Fibroblast of lung (primary cell): ENCODE measurements around the gene AKIP1. TPM values are rescaled to one million over a fixed set of nuclear protein-coding genes. Genes with fewer than 3 reads are reported as not detected.

Experiments
- DNase-seq, 2 donors: peaks; one replicate each; pipeline versions ENCODE4 v3.0.0 to v3.0.0-alpha.2; 2010; ENCODE audit warnings: low read depth in 2 of 2
- H2AFZ ChIP-seq: 2 replicates; pipeline ENCODE4 v1.5.1; 2012; ENCODE audit warnings: low read length, control low read depth, inconsistent platforms
- H3K27ac ChIP-seq: 2 replicates; pipeline ENCODE4 v1.5.1; 2011; ENCODE audit warnings: low read length, control low read depth; ENCODE audit not compliant: insufficient read depth
- H3K27me3 ChIP-seq: 2 replicates; pipeline ENCODE4 v1.5.1; 2011; ENCODE audit warnings: mild to moderate bottlenecking, low read length; ENCODE audit not compliant: control insufficient read depth, insufficient read depth
- H3K36me3 ChIP-seq: 2 replicates; pipeline ENCODE4 v1.5.1; 2011; ENCODE audit warnings: low read length; ENCODE audit not compliant: control insufficient read depth, insufficient read depth
- H3K4me1 ChIP-seq: 2 replicates; pipeline ENCODE4 v1.5.1; 2011; ENCODE audit warnings: low read length; ENCODE audit not compliant: control insufficient read depth, insufficient read depth; ENCODE audit errors: extremely low read depth
- H3K4me2 ChIP-seq: 2 replicates; pipeline ENCODE4 v1.5.1; 2011; ENCODE audit warnings: low read length, control low read depth; ENCODE audit not compliant: insufficient read depth; ENCODE audit errors: extremely low read depth
- H3K4me3 ChIP-seq, 4 experiments: fragments of 200-600 bp in 1 of 4; sonication (generic) in 1 of 4; replicated peaks in 1 of 4; 2 replicates each; pipeline ENCODE4 v1.5.1; 2011 to 2016; ENCODE audit warnings: low read length in 4 of 4, low read depth in 3 of 4, mild to moderate bottlenecking in 3 of 4, control low read depth in 2 of 4, inconsistent platforms in 1 of 4, mixed read lengths in 1 of 4; ENCODE audit not compliant: insufficient read depth in 1 of 4; ENCODE audit errors: control extremely low read depth in 1 of 4
- H3K79me2 ChIP-seq: 2 replicates; pipeline ENCODE4 v1.5.1; 2012; ENCODE audit warnings: mild to moderate bottlenecking, low read length, inconsistent platforms; ENCODE audit not compliant: control insufficient read depth, insufficient read depth
- H3K9ac ChIP-seq: 2 replicates; pipeline ENCODE4 v1.5.1; 2011; ENCODE audit warnings: mild to moderate bottlenecking, low read length, control low read depth; ENCODE audit not compliant: insufficient read depth
- H3K9me3 ChIP-seq: 2 replicates; pipeline ENCODE4 v1.5.1; 2012; ENCODE audit warnings: low read depth, low read length; ENCODE audit not compliant: control insufficient read depth, insufficient read depth
- H4K20me1 ChIP-seq: 2 replicates; pipeline ENCODE4 v1.5.1; 2011; ENCODE audit warnings: low read length; ENCODE audit not compliant: control insufficient read depth, insufficient read depth; ENCODE audit errors: extremely low read depth
- EZH2 ChIP-seq: IDR thresholded peaks from 2 replicates; pipeline ENCODE4 v1.5.1; 2012; ENCODE audit warnings: low read length, control low read depth, mild to moderate bottlenecking; ENCODE audit errors: missing control alignments
- polyA plus RNA-seq, 2 donors: library from polyadenylated mRNA; depleted of rRNA in 1 of 2; stranded (reverse) in 1 of 2; unstranded in 1 of 2; fragments of >200 nt; gene quantifications; 2 replicates each; pipeline ENCODE4 v1.2.1, GENCODE V29; 2011 to 2012; ENCODE audit warnings: missing spikeins in 1 of 2
- total RNA-seq: library from RNA; depleted of rRNA; stranded (reverse); fragments of >200 nt; gene quantifications from 2 replicates; pipeline ENCODE4 v1.2.1, GENCODE V29; 2014
- TF ChIP-seq, protein P1 (sequence below), 2 donors: IDR thresholded peaks in 1 of 2; conservative IDR thresholded peaks in 1 of 2; 1 replicate in 1 of 2; 2 replicates in 1 of 2; pipeline ENCODE4 v1.5.1; 2011 to 2012; ENCODE audit warnings: low read length in 2 of 2, control low read depth in 1 of 2, inconsistent platforms in 1 of 2, low read depth in 1 of 2, mild to moderate bottlenecking in 1 of 2

The AKIP1 gene
- total and polyA plus RNA-seq, 2 donors (not counting 1 experiment from before 2014, with no cell fraction given), result 50.8 to 63.7 TPM

DNA sequence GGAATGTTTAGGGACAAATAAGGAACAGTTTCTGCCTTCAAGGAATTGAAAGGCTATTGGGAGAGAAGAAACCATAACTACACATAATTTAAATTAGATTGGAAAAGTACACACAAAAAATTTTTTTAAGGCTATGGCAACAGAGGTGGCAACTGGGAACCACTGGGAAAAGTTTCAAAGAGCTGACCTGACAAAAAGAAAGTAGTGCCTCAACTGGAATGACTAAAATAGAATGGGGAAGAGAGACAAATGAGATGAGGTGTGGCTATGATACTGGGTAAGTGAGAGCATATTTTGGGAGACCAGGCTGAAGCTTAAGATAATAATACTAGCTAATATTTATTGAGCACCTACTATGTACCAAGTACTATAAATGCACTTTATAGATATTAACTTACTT lies 2.9 kb upstream of the AKIP1 start:
- no peaks in the 10 kb centered on the region for H3K27me3 ChIP-seq
- H3K27ac ChIP-seq, result no peak overlapping the region
- H3K79me2 ChIP-seq, result peaks cover 10% of the 10 kb centered on the region
- H3K4me3 ChIP-seq, result no peak overlapping the region
- H3K4me1 ChIP-seq, result peaks cover 11% of the 10 kb centered on the region
- H3K9ac ChIP-seq, result no peak overlapping the region
- no peaks in the 10 kb centered on the region for H4K20me1 ChIP-seq
- H2AFZ ChIP-seq, result no peak overlapping the region
- no peaks in the 10 kb centered on the region for H3K36me3 ChIP-seq
- DNase-seq, result no peak
- no peaks in the 10 kb centered on the region for H3K9me3 ChIP-seq
- TF ChIP-seq, protein P1, sequence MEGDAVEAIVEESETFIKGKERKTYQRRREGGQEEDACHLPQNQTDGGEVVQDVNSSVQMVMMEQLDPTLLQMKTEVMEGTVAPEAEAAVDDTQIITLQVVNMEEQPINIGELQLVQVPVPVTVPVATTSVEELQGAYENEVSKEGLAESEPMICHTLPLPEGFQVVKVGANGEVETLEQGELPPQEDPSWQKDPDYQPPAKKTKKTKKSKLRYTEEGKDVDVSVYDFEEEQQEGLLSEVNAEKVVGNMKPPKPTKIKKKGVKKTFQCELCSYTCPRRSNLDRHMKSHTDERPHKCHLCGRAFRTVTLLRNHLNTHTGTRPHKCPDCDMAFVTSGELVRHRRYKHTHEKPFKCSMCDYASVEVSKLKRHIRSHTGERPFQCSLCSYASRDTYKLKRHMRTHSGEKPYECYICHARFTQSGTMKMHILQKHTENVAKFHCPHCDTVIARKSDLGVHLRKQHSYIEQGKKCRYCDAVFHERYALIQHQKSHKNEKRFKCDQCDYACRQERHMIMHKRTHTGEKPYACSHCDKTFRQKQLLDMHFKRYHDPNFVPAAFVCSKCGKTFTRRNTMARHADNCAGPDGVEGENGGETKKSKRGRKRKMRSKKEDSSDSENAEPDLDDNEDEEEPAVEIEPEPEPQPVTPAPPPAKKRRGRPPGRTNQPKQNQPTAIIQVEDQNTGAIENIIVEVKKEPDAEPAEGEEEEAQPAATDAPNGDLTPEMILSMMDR (conservative IDR thresholded peaks at IDR 0.05 in 1 of 2, IDR thresholded peaks at IDR 0.05 in 1 of 2; ENCODE audit: low read depth in 1 of 2, low read length in 2 of 2), result no peak
- no peak for TF ChIP-seq EZH2
- no peak overlapping the region for H3K4me2 ChIP-seq

DNA sequence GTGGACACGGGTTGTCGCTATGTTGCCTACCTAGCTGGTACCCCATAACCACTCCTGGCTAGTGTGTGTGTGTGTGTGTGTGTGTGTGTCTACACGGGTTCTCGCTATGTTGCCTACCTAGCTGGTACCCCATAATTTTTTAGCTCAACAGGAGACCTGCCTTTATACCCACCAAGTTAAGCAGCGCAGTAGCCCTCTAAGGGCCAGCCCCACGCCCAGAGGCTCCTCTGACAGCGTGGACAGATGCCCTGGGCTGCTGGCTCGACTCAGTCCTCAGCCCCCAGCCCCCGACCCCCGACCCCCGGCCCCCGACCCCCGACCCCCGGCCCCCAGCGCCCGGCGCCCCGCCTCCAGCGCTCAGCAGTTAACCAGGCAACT lies 351 bp upstream of the AKIP1 start:
- Histone ChIP-seq H3K27ac (peak overlapping the region; percentile 53), H3K27me3 (no peaks in the 10 kb centered on the region), H3K4me1 (peaks cover 12% of the 10 kb centered on the region), H2AFZ (peak overlapping the region; percentile 72), H3K79me2 (peaks cover 18% of the 10 kb centered on the region), H3K9me3 (no peaks in the 10 kb centered on the region), H3K36me3 (no peaks in the 10 kb centered on the region), H3K9ac (no peak overlapping the region), H4K20me1 (no peaks in the 10 kb centered on the region), H3K4me2 (peak overlapping the region; percentile 84), H3K4me3 (peak overlapping the region; percentile 33 to 63 (median 56))
- no peak for DNase-seq
- TF ChIP-seq, protein P1 (conservative IDR thresholded peaks at IDR 0.05 in 1 of 2, IDR thresholded peaks at IDR 0.05 in 1 of 2; ENCODE audit: low read depth in 1 of 2, low read length in 2 of 2), result no peak
- TF ChIP-seq EZH2, result no peak

DNA sequence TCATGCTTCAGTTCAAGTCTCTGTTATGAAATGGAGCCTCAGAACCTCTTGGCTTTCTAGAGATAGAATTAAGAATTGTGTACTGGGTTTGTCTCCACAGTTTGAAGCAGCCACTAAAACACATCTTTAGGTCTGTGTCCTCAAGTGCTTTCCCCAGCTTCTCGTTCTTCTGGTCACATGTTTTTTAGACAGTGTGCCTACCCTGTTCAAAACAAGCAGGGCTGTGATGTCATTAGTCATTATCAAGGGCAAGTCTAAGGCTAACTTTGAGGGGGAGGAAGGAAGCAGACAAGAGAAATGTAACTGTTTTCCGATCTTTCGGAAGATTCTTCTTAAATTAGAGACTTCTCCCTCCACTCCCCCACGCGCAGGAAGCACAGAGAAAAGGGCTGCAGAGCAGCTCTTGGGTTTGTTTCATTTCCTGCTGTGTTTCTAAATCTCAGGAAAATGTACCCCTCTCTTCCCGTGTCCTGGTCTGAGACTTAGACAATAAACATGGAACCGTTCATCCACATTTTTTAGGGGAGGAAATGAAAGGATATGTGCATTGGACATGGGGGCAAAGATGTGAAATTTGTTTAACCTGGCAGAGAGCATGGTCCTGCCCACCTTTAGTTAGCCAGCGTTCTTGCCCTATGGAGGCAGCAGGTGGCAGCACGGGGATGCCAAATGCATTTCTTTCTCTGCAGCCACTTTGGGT lies 3.1 kb downstream of the AKIP1 start:
- peak overlapping the region; percentile 14 for H3K27ac ChIP-seq
- H2AFZ ChIP-seq, result peak overlapping the region; percentile 5
- peak; percentile 43 to 54 for DNase-seq

More for the DNA sequence above, 3.1 kb downstream of the AKIP1 start:
- Histone ChIP-seq H3K4me2 (peak overlapping the region; percentile 61), H4K20me1 (no peaks in the 10 kb centered on the region), H3K9ac (no peak overlapping the region), H3K27me3 (no peaks in the 10 kb centered on the region), H3K4me1 (peaks cover 13% of the 10 kb centered on the region), H3K4me3 (peak overlapping the region in 2 of 4 experiments; percentile 10 to 40), H3K79me2 (peaks cover 18% of the 10 kb centered on the region), H3K36me3 (no peaks in the 10 kb centered on the region), H3K9me3 (no peaks in the 10 kb centered on the region)
- TF ChIP-seq, protein P1 (conservative IDR thresholded peaks at IDR 0.05 in 1 of 2, IDR thresholded peaks at IDR 0.05 in 1 of 2; ENCODE audit: low read depth in 1 of 2, low read length in 2 of 2), result peak; percentile 77 to 81
- no peak for TF ChIP-seq EZH2
